ENCODE measurements around the gene GLYATL1B. TPM values are rescaled to one million over a fixed set of nuclear protein-coding genes. Genes with fewer than 3 reads are reported as not detected.

GLYATL1B gene
- total and polyA plus RNA-seq, 2 of the 8 experiments (the other 6 are each of a cell fraction or from before 2014, with no cell fraction given), result not detected

Other genes with a start within 250 kb of the GLYATL1B start
- gene GLYATL2, start 241.6 kb upstream of the GLYATL1B start, total RNA-seq (2021; fragmentation: NEBNext Ultra II Directional; extraction: Animal tissue kit (Norgen Biotek cat#: 25700)), result 0.38 and 0.69 TPM in 2 replicates
- gene GLYATL2, start 241.6 kb upstream of the GLYATL1B start, polyA plus RNA-seq (2011; rRNA removed), result 0.08 and 0.39 TPM in 2 replicates
- gene GLYATL1, start 146.8 kb upstream of the GLYATL1B start, total RNA-seq (2021; fragmentation: NEBNext Ultra II Directional; extraction: Animal tissue kit (Norgen Biotek cat#: 25700)), result 10.7 and 11.5 TPM in 2 replicates
- gene GLYATL1, start 146.8 kb upstream of the GLYATL1B start, polyA plus RNA-seq (2011; rRNA removed), result 5.2 and 8.6 TPM in 2 replicates
- 38.1 and 40.0 TPM in 2 replicates for gene FAM111B, start 20.9 kb downstream of the GLYATL1B start, total RNA-seq (2021; fragmentation: NEBNext Ultra II Directional; extraction: Animal tissue kit (Norgen Biotek cat#: 25700))
- 2.4 and 4.8 TPM in 2 replicates for gene FAM111B, start 20.9 kb downstream of the GLYATL1B start, polyA plus RNA-seq (2011; rRNA removed)
- gene FAM111A, start 56.5 kb downstream of the GLYATL1B start, total RNA-seq (2021; fragmentation: NEBNext Ultra II Directional; extraction: Animal tissue kit (Norgen Biotek cat#: 25700)), result 29.9 and 31.1 TPM in 2 replicates
- 7.4 and 10.2 TPM in 2 replicates for gene FAM111A, start 56.5 kb downstream of the GLYATL1B start, polyA plus RNA-seq (2011; rRNA removed)
- 18.8 and 20.0 TPM in 2 replicates for gene DTX4, start 85.8 kb downstream of the GLYATL1B start, total RNA-seq (2021; fragmentation: NEBNext Ultra II Directional; extraction: Animal tissue kit (Norgen Biotek cat#: 25700))
- gene DTX4, start 85.8 kb downstream of the GLYATL1B start, polyA plus RNA-seq (2011; rRNA removed), result 5.1 and 13.0 TPM in 2 replicates
- not detected in 2 replicates for gene MPEG1, start 126.6 kb downstream of the GLYATL1B start, total RNA-seq (2021; fragmentation: NEBNext Ultra II Directional; extraction: Animal tissue kit (Norgen Biotek cat#: 25700))
- gene MPEG1, start 126.6 kb downstream of the GLYATL1B start, polyA plus RNA-seq (2011; rRNA removed), result not detected in 2 replicates

Data from H1 (cell line).